GM19351 (cell line): Measurements from ENCODE around the gene PSMD5.

ENCODE experiments used
- ATAC-seq: cut with Tn5 transposase; IDR thresholded peaks from one replicate; pipeline ENCODE4 v1.9.1; 2021; ENCODE audit warnings: mild to moderate bottlenecking, moderate library complexity; ENCODE audit not compliant: unreplicated experiment

Gene PSMD5

DNA sequence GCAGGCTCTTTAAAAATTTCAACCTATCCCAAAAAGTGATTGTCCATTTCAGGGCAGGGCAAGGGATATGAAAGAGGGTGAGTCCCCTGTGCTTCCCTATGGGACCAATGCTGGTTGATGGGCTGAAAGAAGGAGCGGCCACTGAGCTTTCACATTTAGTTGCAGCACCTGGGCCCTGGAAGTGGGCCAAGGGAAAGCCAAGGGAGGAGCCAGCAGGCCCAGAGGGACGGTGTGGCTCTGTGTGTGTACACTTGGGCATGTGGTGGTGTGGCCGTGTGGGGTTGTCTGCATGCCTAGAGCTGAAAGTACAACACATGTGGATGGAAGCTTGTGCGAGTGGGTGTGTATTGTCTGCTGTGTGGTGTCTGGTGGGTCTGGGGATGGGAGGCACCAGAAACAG, 14.0 kb upstream of the PSMD5 start:
- no peak for ATAC-seq

DNA sequence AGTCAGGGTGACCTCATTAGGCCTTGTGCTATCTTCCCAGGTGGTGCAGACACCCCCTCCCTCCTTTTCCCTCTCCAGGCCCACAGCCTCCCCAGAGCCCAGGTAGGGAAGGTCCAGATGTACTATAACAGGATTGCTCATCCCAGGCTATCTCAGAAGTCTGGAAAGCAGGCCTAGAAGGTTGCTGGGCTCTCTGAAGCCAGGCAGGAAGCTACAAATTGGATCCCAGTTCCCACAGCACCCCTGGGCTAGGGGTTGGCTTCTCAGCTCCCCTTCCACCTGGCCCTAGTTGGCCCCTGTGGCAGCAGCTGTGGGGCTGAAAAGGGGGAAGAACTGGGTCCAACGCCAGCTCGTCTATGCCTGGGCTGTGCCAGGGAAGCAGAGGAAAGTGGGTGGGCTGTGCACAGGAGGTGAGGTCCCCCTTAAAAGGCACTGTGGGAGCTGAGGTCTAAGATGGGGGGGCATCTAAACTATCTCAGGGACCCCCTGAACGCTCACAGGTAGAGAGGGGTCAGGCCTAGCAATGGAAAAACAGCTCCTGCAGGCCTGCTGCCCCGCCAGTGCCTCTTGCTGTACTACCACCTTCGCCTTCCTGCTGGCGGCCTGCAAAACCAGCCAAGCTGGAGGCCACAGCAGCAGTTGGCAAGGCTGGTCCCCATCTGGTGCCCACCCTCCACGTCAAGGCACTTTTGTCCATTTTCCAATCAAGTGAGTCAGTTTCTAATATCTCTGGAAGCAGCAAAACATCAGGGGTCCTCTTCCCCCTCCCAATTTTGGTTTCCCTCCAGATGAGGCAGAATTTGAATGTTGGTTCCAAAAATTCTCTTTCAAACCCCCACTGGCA, 13.3 kb upstream of the PSMD5 start:
- no peak for ATAC-seq

DNA sequence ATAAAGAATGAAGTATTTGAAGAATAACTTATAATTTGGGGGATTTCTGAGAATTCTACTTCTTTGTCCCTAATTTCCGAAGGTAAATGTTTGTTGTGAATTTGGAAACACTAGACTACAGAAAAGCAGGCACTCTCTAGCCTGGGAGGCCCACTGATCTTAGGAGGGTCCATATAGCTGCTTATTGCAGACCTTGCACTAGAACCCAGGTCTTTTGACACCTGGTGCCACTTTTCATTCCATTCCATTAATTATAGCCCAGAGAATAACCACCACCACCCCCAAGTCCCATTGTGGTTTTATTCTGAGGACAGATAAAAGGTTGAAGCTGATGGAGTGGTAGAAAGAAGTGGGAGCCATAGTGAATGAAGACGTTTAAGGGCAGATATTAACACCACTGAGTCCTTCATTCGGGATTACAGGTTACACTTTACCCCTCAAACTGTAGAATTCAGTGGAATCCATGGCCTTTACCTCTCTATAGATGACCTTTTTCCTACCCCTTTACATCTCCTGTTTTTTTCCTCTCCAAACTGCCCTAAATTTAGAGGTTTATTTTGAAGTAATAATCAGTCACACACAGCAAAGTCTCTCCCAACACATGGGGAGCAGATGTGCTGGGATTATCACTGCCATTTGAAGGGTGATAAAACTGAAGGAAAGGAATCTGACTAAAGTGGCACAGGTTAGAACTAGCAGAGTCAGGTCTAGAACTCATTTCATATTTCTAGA, 12.0 kb upstream of the PSMD5 start:
- no peak for ATAC-seq

DNA sequence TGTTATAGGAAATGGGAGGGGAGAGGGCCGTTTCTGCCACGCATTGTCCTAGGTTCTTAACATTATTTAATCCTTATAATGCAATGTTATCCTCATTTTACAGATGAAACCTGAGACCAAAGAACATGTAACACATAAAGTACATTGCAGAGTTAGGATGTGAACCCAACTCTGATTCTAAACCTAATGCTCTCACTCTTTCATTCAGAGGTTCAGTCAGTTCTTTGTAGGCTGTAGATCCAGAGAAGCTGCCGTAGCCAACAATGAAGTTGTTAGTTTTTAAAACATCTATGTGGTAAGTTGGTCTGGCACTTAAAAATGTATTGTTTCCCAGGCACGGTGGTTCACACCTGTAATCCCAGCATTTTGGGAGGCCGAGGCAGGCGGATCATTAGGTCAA, 10.5 kb upstream of the PSMD5 start:
- ATAC-seq: no peak

DNA sequence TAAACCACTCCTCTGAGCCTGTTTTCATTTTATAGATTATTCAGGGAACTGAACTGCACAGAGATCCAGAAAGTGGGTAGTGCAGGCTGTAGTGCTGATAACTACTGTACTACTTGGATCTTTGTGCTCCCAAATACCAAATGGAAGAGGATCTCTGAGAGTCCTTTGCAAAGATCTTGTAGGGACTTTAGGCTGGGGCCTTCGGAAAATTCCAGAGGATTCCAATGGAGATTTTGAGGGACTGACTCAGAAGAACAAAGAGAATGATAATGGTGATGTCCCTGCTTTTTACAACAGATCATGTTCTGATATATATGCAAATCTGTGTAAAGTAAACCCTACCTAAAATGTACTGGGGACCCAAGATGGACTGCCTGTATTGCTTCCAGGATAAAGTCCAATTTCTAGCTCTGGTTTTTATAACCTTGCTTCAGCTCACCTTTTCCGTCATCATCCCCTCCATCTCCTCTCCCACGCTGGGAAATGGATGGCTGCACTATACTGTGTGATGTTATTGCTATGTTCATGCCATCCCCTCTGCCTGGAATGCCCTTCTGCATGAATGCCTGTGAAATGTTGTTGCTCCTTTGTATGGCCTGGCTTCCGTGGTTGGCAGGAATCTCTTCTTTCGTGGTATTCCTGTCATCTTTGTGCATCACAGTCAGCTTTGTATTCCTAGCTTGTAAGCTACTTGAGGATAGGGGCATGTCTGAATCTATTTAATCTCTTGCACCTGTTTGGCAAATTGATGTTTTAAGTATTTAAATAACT, 9.7 kb upstream of the PSMD5 start:
- no peak for ATAC-seq

DNA sequence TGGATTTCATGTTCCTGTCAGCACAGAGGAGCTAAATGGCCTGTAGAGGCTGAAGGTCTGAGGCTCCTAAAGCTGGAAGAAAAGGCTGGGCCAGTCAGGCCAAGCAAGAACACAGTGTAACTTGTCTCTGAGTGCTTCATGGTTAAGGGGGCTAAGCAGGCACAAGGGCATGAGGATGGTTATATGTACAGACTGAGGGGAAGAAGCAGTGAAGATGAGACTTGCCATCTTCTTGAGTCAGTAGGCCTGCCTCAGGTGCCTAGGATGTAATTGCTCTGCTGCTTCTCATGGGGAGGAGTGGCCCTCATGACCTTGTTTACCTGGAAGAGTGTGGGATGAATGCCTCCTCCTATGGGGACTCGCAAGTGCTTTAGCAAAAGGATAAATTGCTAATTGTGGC, 8.7 kb upstream of the PSMD5 start:
- ATAC-seq: no peak

DNA sequence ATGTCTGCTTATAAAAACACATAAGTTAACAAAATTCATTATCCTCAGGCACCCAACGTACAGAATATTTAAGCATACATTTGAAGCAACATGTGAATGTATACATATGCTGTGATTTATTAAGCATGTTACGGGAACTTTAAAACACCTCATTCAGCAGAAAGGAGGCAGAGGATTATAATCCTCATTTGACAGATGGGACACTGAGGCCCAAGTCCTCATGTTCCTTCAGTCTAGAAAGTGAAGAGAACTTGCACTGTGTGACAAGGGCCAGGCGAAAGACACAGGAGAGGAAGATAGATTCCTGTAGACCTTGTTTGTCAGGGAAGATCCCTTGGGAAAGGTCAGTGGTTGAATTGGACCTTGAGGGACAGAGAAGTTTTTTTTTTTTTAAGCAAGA, 7.6 kb upstream of the PSMD5 start:
- no peak for ATAC-seq

DNA sequence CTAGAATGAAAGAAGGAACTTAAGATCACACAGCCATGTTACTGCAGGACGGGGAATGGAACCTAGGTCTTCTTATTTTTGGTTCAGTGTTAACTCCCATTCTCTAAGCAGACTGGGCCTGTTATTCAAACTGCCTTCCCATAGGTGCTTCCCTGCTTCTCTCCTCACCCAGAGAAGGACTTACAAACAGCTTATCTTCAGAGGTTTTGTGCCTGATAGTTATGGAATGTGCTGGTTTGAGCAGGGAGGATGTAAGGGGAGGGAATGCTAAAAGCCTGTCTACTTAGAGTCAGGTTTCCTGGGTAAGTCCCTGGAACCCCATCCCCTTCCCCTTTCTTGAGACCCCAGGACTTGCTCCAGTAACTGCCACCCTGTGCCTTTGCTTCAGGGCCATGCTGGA, 4.2 kb upstream of the PSMD5 start:
- no peak for ATAC-seq

DNA sequence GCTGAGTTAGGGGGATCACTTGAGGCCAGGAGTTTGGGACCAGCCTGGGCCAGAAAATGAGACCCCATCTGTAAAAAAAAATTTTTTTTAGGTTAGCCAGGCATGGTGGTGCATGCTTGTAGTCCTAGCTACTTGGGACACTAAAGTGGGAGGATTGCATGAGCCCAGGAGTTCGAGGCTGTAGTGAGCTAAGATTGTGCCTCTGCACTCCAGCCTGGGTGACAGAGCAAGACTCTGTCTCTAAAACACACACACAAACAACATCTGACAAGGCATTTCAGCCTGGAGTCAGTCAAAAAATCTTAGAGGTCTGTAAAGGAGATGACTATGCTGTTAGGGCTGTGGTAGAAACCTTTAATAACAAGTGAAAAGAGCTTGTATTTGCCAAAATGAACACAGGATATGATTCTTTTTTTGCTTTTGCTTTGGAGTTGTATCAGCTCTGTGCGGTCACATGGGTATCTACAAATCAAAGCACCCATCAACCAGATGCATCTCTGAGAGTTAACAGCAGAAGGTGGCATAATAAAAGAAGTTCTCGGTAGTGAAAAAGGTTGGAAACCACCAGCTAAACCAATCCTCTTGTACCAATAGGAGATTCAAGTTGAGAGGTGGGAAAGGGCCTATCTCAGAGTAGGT, 3.6 kb upstream of the PSMD5 start:
- ATAC-seq: no peak

DNA sequence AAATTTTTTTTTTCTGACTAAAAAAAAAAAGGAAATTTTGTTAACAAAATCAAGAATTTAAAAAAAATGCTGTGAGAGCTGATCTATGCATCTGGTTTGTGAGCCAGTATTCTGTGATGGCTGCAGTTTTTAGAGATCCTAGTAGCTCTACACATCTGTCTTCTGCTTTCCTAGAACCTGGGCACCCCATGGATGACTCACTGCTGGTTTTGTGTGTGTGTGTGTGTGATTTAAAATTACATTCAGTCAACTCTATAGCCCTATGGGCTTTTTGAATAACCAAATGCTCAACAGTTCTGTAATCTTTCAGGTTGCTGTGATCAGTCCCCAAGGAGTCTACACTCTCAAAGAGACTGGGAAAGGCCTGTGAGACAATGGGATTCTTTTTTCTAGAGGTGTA, 2.5 kb upstream of the PSMD5 start:
- no peak for ATAC-seq

DNA sequence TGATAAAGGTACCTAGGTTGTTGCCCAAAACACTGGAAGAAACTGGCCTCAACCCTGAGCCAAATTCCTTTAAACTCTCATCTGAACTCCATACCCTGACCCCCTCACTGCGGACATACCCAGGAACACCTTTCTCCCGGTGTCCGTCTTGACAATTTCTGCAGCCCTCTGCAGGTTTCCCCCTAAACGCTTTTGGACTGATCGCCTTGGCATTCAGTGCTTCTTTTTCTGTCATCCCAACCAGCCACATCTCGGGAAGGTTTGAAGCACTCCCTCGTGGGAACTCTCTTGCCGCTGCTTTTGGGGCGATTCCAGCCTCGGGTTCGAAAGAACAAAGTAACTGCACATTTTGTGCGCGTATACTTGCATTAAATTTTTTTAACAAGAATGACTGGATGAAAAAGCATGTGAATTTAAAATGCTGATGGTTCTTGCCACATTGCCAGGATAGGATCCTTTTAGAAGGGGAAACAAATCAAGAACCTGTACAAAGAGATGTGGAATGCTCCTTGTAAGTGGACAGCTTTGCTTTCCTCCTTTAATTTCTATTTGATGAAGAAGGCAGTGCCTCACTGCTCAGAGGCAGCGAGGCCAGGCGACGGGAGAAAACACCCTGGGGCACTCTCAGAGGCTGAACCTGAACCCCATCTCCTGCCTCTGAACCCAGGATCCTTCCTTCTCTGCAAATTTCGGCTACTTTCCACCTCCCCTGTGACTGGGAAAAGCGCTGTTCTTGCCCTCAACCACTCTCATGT, 615 bp downstream of the PSMD5 start:
- ATAC-seq: peak; percentile 4

DNA sequence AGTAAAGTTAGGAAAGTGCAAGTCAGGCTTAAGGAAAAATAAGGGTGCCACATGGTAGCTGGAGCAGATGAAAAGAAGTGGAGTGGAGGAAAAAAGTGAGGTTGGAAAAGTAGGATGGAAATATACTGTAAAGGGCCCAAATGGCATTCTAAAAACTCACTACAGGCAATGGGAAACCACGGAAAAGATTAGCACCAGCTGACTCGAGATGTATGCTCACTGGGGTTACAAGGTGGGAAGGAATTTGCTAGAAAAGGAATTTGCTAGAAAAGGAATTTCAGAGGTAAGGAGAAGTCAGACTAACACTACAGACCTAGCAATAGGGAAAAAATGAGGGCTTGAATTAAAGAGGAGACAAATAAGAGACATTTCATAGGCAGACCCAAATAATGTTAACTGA, 3.6 kb downstream of the PSMD5 start:
- no peak for ATAC-seq

DNA sequence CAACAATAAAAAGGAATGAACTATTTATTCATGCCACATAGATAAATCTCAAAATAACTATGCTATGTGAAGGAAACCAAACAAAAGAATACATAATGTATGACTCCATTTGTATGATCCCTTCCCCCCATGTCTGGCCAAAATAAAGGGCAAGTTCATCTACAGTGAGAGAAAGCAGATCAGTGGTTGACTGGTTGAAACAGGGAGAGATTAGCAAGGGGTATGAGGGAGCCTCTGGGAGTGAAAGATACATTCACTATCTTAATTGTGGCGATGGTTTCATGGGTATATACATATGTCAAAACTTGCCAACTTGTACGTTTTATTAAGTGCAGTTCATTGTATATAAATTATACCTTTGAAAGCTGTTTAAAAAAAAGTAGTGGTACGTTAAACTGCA, 4.8 kb downstream of the PSMD5 start:
- ATAC-seq: no peak

DNA sequence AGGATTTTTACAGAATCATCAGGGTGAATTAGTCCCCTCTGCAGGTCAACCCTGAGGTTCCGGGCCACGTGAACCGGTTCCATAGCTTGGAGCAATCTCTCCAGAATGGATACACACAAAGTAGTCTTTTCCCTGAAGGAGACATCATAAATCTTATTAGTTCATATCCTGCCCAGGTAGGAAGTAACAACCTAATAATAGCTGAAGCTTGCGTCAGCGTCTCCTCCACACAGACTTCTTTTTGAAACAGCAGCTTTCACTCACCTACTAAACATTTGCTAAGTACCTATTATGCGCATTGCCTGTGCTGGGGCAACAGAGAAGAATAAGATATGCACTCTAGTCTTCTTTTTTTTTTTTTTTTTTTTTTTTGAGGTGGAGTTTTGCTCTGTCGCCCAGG, 9.4 kb downstream of the PSMD5 start:
- no peak for ATAC-seq

DNA sequence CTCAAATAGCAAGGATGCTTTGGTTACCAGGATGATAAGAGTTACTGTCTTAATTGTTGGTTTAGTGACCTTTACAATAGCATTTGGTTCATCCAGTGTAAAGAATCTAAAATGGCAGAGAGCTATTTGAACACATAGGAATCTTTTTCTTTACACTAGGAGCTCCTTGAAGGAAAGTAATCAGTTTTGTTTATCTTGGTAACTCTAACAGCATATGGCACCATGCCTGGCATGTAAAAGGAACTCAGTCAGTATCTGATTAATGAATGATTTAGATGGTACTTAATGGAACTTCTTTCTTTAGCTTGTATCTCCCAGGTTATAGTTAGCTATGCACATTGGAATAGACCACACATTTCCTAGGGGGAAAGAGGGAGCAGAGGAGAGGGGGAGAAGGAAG, 9.9 kb downstream of the PSMD5 start:
- no peak for ATAC-seq

DNA sequence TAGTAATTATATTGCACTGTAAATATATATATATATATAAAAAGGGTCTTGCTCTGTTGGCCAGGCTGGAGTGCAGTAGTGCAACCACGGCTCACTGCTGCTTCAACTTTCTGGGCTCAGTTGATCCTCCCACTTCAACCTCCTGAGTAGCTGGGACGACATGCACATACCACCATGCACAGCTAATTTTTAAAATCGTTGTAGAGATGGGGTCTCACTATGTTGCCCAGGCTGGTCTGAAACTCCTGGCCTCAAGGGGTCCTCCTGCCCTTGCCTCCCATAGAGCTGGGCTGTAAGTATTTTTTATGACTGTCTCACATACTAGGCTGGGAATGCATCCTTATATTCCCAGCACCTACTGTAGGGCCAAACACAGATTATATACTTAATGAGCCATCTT, 11.9 kb downstream of the PSMD5 start:
- no peak for ATAC-seq

DNA sequence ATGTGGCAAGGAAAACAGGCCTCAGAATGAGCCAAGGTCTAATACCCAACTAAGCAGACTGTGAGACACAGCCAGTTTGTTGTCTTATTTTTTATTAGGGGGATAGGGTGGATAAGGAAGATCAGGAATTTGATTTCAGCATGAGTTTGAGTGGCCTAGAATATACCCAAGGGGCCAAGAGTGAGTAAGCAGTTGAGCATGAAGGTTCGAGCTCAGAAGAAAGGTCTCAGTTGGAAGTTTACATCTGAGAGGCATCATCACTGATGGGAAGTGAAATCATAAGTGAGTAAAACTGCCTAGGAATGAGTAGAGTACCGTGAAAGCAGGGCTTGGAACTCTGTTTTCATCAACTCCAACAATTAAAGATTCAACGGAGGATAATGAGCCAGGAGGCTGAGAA, 12.6 kb downstream of the PSMD5 start:
- no peak for ATAC-seq

DNA sequence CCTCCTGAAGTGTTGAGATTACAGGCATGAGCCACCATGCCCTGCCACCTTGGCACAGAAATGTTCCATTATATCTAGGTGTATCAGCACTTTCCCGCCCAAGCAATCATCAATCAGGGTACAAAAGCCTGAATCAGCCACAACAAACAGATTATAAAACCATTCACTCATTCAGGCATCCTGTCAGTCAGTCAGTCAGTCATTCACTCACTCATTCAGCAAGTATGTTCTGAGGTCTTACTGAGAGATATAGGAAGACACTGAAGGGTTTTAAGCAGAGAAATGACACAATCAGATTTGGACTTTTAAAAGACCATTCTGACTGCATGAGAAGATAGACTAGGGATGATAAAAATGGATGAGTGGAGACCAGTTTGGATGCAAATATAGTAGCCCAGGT, 13.1 kb downstream of the PSMD5 start:
- no peak for ATAC-seq

DNA sequence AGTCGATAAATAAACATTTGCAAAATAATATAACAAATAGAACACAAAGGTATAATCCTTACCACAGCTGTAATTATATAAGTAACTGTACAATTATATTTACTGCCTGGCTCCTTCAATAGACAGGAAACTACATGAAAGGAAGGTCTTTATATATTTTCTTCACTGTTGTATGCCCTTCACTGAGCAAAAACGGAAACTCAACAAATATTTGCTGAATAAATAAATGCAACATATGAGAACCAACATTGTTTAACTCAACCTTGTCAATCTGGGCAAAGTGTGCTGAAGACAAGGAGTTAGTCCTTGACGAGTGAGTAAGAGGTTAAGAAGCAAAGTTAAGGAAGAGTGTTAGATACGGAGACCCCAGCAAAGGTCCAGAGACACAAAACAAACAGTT, 22.6 kb downstream of the PSMD5 start:
- ATAC-seq: no peak

DNA sequence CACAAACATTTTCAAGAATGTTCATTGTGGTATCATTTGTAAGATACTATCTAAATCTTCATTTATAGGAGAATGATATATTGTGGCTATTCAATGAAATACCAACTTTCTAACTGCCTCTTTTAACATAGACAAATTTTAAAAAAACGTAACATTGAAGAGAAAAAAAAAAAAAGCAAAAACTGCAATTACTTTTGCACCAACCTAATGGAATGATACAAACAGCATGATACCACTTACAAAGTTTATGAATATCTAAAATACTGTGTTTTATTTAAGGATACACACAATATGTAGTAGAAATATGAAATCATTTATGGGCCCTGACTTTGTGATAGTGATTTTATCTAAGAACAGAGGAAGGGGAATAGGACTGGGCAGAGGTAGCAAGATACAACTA, 24.1 kb downstream of the PSMD5 start:
- no peak for ATAC-seq

DNA sequence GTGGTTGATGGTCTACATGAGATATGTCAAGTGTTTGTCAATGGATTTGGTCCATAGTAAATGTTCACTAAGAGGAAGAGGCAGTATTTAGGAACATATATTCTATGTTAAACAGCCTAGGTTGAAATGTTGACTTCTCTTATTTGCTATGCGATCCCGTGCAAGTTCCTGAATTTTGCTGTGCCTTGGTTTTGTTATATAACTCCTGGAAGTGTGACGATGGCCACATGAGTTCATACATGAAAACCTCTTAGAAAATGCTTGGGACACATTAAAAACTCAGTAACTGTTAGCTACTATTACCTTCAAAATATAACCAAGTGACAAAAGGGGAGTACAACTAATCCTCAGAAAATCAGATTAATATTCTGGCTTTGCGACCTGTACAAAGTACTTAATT, 27.6 kb downstream of the PSMD5 start:
- no peak for ATAC-seq
